H1 (cell line): ENCODE measurements around the gene ETV4. TPM values are rescaled to one million over a fixed set of nuclear protein-coding genes. Genes with fewer than 3 reads are reported as not detected.

Experiments
- ASH2L ChIP-seq: fragments of 200-600, 300-600 bp; sonication (generic); IDR thresholded peaks from one replicate; pipeline ENCODE4 v1.7.1; 2017; ENCODE audit warnings: low read length
- E2F6 ChIP-seq: IDR thresholded peaks from 2 replicates; pipeline ENCODE4 v1.6.1; 2012; ENCODE audit warnings: inconsistent platforms
- EP300 ChIP-seq, 2 experiments: IDR thresholded peaks; 1 replicate in 1 of 2; 2 replicates in 1 of 2; pipeline ENCODE4 v1.6.1; 2011 to 2012; ENCODE audit warnings: low read depth in 2 of 2, low read length in 2 of 2, mild to moderate bottlenecking in 2 of 2, borderline replicate concordance in 1 of 2, inconsistent platforms in 1 of 2, moderate library complexity in 1 of 2
- JUND ChIP-seq: IDR thresholded peaks from 2 replicates; pipeline ENCODE4 v1.6.1; 2011; ENCODE audit warnings: mild to moderate bottlenecking, improper control_type of control experiment, low read length
- NANOG ChIP-seq: IDR thresholded peaks from 2 replicates; pipeline ENCODE4 v1.6.1; 2011; ENCODE audit warnings: low read length, low read depth, mild to moderate bottlenecking, inconsistent platforms; ENCODE audit not compliant: insufficient read depth, poor library complexity, severe bottlenecking
- POU5F1 ChIP-seq: IDR thresholded peaks from 2 replicates; pipeline ENCODE4 v1.6.1; 2011; ENCODE audit warnings: low read depth, mild to moderate bottlenecking, low read length, moderate library complexity
- RNF2 ChIP-seq: fragments of 200-900, 300-1000 bp; sonication (generic); IDR thresholded peaks from 2 replicates; pipeline ENCODE4 v1.7.1; 2016; ENCODE audit warnings: borderline replicate concordance, low read depth, mild to moderate bottlenecking, antibody characterized with exemption, low read length; ENCODE audit not compliant: poor library complexity, severe bottlenecking; ENCODE audit errors: missing control alignments
- SRF ChIP-seq: IDR thresholded peaks from 2 replicates; pipeline ENCODE4 v1.6.1; 2011; ENCODE audit warnings: mild to moderate bottlenecking, low read depth, low read length, moderate library complexity
- SUZ12 ChIP-seq: fragments of 200-600 bp; sonication (generic); IDR thresholded peaks from 2 replicates; pipeline ENCODE4 v1.6.1; 2012; ENCODE audit warnings: mild to moderate bottlenecking, inconsistent platforms, low read length, moderate library complexity, mixed read lengths
- TAF1 ChIP-seq: IDR thresholded peaks from 2 replicates; pipeline ENCODE4 v1.6.1; 2011; ENCODE audit warnings: mild to moderate bottlenecking, low read depth, low read length
- polyA plus RNA-seq, 7 experiments: library from polyadenylated mRNA; depleted of rRNA in 3 of 7; stranded (reverse) in 5 of 7; unstranded in 2 of 7; fragments of >200 nt in 5 of 7; fragments of 200-250 nt in 2 of 7; gene quantifications; 1 replicate in 5 of 7; 2 replicates in 1 of 7; 4 replicates in 1 of 7; pipeline versions ENCODE4 v1.2.1 to v1.2.3, GENCODE V29; 2011 to 2013; ENCODE audit warnings: missing spikeins in 2 of 7, mixed read lengths in 2 of 7
- total RNA-seq: library from RNA; stranded (reverse); fragmentation: NEBNext Ultra II Directional; extraction: Animal tissue kit (Norgen Biotek cat#: 25700); gene quantifications from 2 replicates; pipeline ENCODE4 v1.2.1, GENCODE V29; 2021

ETV4 gene
- total and polyA plus RNA-seq, 2 of the 8 experiments (the other 6 are each of a cell fraction or from before 2014, with no cell fraction given): 75.2 to 143 TPM

DNA sequence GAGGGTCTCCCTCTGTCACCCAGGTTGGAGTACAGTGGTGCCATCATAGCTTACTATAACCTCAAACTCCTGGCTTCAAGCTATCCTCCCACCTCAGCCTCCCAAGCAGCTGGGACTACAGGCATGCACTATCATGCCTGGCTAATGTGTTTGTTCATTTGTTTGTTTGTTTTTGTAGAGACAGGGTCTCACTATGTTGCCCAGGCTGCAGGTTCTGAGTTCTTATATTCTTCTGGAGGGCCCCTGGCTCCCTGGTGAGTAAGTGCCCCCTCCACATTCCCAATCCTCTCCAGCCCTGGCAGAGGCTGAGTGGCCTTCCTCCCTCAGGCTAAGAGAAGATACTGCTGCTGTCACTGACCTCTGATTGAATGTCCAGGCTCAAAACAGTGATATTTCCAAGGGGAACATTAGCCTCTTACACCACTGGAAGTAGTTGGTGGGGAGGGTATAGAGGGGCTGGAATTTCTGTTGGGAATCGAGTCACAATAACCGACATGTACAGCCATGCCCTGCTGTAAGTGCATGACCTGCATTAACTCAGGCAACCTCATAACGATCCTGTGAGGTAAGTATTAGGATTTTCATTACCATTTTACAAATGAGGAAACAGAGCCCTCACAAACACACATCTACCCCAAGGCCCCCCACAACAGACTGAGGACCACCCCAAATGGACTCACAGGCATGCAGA, 2.7 kb upstream of the ETV4 start (continued):
- no peak for TF ChIP-seq ASH2L
- no peak for TF ChIP-seq TAF1
- no peak for TF ChIP-seq SUZ12
- no peak for TF ChIP-seq RNF2
- TF ChIP-seq POU5F1: no peak
- no peak for TF ChIP-seq SRF
- no peak for TF ChIP-seq E2F6
- TF ChIP-seq JUND: no peak
- TF ChIP-seq NANOG: no peak
- TF ChIP-seq EP300 (IDR thresholded peaks at IDR 0.05; ENCODE audit: borderline replicate concordance in 1 of 2, low read depth in 2 of 2, low read length in 2 of 2): no peak
